NCI-H1092 treated with DMSO at 0.1 percent for 48 hours (cell line): Measurements from ENCODE around the gene RAPGEF4.
"Not testable (repeated sequence)": the region's sequence is repeated elsewhere in the genome, so short reads cannot be mapped to it uniquely, and the experiment has no call there.

Experiments used
- DNase-seq: peaks from one replicate; lab custom pipeline; 2025; lab: John Stamatoyannopoulos, UW

The RAPGEF4 gene

GRCh38 chr2:172726172-172726735, 9.4 kb upstream of the RAPGEF4 start:
- no peak for DNase-seq

DNA sequence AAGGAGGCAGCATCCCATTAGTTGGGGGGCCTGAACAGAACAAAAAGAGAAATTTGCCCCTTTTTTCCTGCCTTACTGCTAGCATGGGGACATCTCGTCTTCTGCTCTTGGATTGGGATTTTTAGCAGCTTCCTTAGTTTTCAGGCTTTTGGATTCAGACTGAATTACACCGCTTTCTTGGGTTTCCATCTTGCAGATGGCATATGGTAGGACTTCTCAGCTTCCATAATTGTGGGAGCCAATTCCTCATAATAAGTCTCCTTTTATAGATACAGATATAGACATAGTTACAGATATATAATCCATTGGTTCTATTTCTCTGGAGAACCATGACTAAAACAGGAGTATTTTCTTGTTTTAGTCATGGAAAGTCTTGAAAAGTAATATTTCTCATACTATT, 5.2 kb upstream of the RAPGEF4 start:
- no peak for DNase-seq

DNA sequence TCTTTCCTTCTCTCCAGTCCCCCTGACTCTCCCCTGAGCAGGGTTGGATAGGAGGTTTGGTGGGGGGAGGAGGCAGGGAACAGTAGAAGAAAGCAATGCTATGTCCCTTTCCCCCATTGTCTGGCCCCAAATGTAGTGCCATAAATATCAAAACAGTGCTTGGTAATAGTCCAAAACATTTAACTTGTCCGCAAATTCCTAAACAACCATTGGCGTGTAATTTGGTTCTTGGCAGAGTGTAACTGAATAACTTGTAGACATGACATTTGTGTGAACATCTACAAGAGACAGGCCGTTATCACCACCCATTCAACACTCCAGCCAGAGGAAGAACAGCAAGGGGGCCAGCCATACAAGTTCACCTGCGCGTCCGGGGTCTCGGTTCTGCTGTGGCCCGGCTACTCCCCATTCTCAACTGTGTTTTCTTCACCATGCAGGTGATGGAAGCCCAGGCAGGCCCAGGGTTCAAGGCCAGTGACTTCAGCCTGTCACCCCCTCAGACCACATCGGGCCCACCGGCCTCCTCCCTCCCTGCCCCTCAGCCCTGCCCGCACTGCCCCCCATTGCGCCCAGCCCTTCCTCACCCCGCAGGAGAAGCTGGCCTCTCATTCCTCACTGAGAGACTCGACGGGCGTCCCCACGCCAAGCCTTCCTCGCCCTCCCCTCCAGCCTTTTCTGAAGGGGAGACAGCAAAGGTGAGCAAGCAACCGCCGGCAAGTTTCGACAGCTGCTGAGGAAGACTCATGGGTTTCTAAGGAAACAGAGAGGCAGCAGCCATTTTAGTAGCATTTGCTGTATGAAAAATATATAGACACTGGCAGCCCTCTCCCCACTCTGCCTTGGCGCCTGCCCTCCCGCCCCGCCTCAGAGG, 699 bp upstream of the RAPGEF4 start:
- peak; percentile 36 for DNase-seq

DNA sequence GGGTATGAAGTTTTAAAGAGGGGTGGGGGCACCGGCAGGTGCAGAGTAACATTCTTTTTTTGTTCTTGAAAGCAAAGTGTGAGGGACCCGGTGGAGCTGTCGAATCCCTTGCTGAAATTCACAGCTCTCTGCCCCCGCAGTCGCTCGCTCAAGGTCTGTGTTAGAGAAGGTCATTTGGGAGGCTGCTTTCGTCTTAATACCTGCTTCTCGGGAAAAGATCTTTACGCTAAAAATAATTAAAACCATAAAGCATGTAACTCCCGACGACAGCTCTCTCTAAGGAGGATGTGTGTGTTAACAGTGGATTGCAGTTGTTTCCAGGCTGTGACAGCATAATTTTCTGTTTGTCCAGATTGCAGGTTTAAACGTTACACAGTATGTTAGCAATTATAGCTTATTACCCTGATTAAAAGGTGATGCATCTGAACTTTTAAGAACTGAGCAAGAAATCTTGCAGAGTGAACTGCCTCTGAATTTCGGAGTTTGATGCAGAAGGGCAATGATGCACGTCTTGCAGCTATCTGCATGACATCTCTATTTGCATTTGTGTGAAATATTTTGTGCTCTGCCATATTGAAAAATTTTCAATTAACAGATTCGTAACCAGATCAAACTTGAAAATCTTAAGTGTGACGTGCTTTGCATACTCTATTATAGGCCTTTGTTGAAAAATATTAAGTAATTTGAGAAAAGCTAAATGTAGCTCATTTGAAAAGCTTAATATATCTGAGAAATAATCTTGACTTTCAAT, 954 bp downstream of the RAPGEF4 start:
- DNase-seq: peak; percentile 23

- DNase-seq: no peak
Observed at GRCh38 chr2:172739661-172740266, 4.1 kb downstream of the RAPGEF4 start.

GRCh38 chr2:172740856-172741255, 5.2 kb downstream of the RAPGEF4 start:
- no peak for DNase-seq

DNA sequence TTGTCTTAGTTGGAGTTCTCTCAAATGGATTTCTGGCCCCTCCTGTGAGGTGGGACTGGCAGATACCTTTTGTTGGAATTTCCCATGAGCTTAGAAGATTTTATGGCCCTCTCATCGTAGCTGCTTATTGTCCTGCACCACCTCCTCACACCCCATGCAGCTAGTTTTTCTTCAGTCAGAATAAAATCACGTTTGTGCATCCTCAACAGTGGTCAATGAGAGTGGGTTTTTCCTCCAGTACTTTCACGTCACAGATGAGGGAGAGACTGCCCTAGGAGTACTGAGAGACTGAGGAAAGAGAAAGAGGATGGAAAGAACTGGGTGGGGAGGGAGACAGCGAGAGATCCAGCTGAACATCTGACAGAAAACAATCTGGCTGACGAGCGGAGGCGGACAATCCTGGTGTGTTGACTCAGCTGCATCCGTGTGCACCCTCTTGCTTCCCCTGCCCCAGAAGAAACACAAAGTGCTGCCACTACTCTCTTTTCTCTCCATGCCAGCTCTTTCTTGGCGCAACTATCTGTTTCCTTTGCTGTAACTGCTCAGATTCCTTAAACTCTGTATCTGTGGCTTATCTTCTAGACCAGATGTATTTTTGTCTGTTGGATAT, 7.4 kb downstream of the RAPGEF4 start:
- DNase-seq: peak; percentile 81

DNA sequence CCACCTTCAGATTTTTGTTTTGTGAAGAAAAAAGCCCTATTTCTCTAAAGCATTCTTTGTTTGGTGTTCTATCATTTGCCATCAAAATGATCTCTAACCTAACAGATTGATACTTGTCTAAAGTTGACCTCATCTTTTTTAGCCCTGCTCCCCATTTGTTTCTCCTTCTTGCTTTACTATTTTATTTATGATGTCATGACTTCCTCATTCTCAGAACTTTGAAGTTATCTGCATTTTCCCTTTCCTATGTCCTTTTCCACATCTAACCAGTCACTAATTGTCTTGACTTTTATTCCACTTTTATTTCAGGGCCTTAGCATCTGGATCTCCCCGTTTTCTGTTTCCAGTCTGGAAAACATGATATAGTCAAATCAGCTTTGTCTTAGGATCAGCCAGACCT, 8.3 kb downstream of the RAPGEF4 start:
- DNase-seq: no peak

- DNase-seq: no peak
Observed at GRCh38 chr2:172745636-172746035, 10.0 kb downstream of the RAPGEF4 start.

- not testable (repeated sequence) for DNase-seq
Observed at GRCh38 chr2:172748543-172748942, 12.9 kb downstream of the RAPGEF4 start.

GRCh38 chr2:172749388-172749787, 13.7 kb downstream of the RAPGEF4 start:
- DNase-seq: no peak

- no peak for DNase-seq
Observed at GRCh38 chr2:172751564-172751963, 15.9 kb downstream of the RAPGEF4 start.

GRCh38 chr2:172753610-172754009, 18.0 kb downstream of the RAPGEF4 start:
- DNase-seq: no peak

- no peak for DNase-seq
Observed at GRCh38 chr2:172759441-172759840, 23.8 kb downstream of the RAPGEF4 start.

DNA sequence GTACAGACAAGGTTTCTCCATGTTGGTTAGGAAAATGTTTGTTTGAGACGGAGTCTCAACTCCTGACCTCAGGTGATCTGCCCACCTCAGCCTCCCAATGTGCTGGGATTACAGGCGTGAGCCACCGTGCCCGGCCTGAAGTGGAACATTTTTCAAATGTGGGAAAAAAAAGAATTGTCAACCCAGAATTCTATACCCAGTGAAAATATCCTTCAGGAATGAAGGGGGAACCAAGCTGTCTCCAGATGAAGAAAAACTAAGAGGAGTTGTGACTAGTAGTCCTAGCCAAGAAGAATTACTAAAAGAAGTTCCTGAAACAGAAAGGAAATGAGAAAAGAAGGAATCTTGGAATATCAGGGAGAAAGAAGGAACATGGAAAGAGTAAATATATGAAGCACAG, 25.7 kb downstream of the RAPGEF4 start:
- DNase-seq: no peak

GRCh38 chr2:172762574-172762973, 26.9 kb downstream of the RAPGEF4 start:
- no peak for DNase-seq

DNA sequence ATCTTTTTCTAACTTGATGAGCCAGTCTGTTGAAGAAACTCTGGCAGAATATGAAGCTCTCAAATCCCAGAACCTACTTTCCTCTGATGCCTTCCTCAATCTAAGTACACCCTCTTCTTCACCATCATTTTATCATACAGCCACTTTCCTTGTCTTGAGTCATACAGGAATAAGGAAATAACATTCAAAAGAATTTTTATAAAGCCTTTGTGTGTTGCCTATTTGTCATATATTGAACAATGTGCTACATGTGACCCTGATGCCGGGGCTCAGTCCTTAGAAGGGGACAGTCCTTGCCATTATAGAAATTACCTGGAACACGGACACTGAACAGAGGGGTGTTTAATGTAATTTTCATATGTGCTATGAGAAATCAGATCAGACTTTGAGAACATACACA, 27.4 kb downstream of the RAPGEF4 start:
- no peak for DNase-seq

DNA sequence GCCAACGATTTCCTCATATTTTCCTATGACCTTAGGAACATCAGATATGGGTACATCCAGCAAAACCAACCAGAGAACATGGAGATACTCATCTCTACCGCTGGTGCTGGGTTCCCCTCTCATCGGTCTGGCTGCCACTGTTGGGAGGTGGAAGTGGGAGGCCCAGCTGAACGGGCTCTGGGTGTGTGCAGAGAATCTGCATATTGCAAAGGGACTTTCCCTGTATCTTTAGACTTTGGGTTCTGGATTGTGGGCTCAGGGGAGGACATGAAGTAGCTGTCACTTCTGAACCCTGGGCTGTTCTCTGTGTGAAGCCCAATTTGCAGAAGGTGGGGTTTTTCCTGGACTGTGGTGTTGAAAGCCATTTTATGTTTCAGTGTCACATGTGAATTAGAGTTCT, 30.0 kb downstream of the RAPGEF4 start:
- DNase-seq: no peak

DNA sequence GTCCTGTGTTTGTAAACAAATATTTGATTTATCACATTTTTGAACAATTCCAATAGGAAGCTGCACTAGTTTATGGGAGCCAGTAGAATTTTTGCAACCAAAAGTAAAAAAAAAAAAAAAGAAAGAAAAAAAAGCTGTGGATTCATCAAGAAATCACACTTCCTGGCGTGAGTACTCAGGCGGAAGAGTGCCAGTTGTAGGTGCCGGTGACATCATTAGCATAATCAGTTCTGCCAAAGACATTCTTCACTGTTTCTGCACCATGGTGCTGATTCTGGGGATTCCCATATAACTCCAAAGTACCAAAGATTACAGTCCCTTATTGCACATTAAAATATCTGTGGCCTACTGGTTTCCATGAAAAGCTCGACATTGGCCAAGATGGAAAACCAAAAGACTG, 32.8 kb downstream of the RAPGEF4 start:
- DNase-seq: no peak

- DNase-seq: no peak
Observed at GRCh38 chr2:172769879-172770278, 34.2 kb downstream of the RAPGEF4 start.

DNA sequence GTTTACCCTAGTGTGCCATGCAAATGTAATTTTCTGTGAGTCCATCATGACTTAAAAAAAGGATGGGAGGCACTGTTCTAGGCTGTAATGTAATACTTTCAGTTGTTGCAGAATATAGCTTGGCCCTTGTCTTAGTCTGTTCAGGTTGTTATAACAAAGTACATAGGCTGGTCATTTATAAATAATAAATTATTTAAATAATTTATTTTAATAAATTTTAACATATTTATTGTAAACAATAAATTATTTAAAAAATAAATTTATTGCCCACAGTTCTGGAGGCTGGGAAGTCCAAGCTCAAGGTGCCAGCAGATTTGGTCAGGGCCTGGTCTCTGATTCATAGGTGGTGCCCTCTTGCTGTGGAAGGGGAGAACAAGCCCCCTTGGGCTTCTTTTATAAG, 35.2 kb downstream of the RAPGEF4 start:
- no peak for DNase-seq

DNA sequence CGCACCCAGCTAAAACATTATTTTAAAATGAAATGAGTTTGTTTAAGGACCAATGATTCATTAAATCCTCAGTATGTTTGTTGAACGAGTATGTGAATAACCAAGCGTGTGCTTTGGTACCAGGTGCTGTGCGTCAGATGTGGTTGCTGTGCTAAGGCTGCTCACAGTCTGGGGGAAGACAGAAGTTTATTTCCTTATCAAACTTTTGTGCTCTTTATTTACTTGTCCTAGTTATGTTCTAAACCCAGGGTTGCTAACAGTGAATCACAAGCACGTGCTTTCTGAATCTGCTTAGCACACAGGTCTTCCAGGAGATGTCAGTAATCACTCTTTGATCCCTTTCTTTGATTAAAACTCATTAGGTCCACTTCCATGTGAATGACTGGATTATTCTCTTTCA, 37.0 kb downstream of the RAPGEF4 start:
- no peak for DNase-seq
